Neural cell (in vitro differentiated cells): ENCODE data around the gene SLC6A9. TPM values are rescaled to one million over a fixed set of nuclear protein-coding genes. Genes with fewer than 3 reads are reported as not detected.
A peak's percentile ranks its signal among the peaks of the same experiment; 100 is the strongest.

Source experiments
- H2AFZ ChIP-seq: fragments of 200-600, 300-800 bp; sonication (generic), shearing (Covaris generic); 2 replicates; pipeline ENCODE4 v1.6.0; 2014; ENCODE audit warnings: low read depth, mild to moderate bottlenecking, antibody characterized with exemption, low read length, moderate library complexity
- H3F3A ChIP-seq: fragments of 200-600 bp; shearing (Covaris generic); 2 replicates; pipeline ENCODE4 v1.6.1; 2016; ENCODE audit warnings: mild to moderate bottlenecking, moderate library complexity, mixed read lengths, antibody characterized with exemption, low read length; ENCODE audit not compliant: insufficient read depth, poor library complexity, severe bottlenecking
- H3K27ac ChIP-seq: fragments of 200-600, 300-800 bp; sonication (generic), shearing (Covaris generic); 2 replicates; pipeline ENCODE4 v1.5.1; 2014; ENCODE audit warnings: mild to moderate bottlenecking, low read length, moderate library complexity
- H3K27me3 ChIP-seq: fragments of 300-800, 200-600 bp; sonication (generic), shearing (Covaris generic); 2 replicates; pipeline ENCODE4 v1.6.0; 2014; ENCODE audit warnings: mild to moderate bottlenecking, low read depth, low read length, moderate library complexity; ENCODE audit not compliant: insufficient read depth
- H3K36me3 ChIP-seq: fragments of 300-800, 200-600 bp; sonication (generic), shearing (Covaris generic); 2 replicates; pipeline ENCODE4 v1.5.1; 2014; ENCODE audit warnings: mild to moderate bottlenecking, antibody characterized with exemption, low read length, moderate library complexity; ENCODE audit not compliant: insufficient read depth
- H3K4me2 ChIP-seq: fragments of 300-800, 200-600 bp; sonication (generic), shearing (Covaris generic); 2 replicates; pipeline ENCODE4 v1.6.0; 2014; ENCODE audit warnings: mild to moderate bottlenecking, low read length
- H3K4me3 ChIP-seq: fragments of 300-800, 200-600 bp; sonication (generic), shearing (Covaris generic); 2 replicates; pipeline ENCODE4 v1.5.1; 2014; ENCODE audit warnings: mild to moderate bottlenecking, low read length, moderate library complexity
- H3K79me2 ChIP-seq: fragments of 200-600 bp; shearing (Covaris generic); replicated peaks from 2 replicates; pipeline ENCODE4 v1.6.0; 2014; ENCODE audit warnings: mild to moderate bottlenecking, low read length, moderate library complexity; ENCODE audit not compliant: insufficient read depth
- H3K9ac ChIP-seq: fragments of 300-800, 200-600 bp; sonication (generic), shearing (Covaris generic); 2 replicates; pipeline ENCODE4 v1.6.1; 2016; ENCODE audit warnings: mild to moderate bottlenecking, low read length, mixed read lengths
- H3K9me2 ChIP-seq: fragments of 200-600 bp; shearing (Covaris generic); 2 replicates; pipeline ENCODE4 v1.6.1; 2016; ENCODE audit warnings: mild to moderate bottlenecking, low read length, mixed read lengths; ENCODE audit not compliant: insufficient read depth
- H3K9me3 ChIP-seq: fragments of 200-600, 300-800 bp; sonication (generic), shearing (Covaris generic); 2 replicates; pipeline ENCODE4 v1.6.1; 2016; ENCODE audit warnings: mild to moderate bottlenecking, mixed run types, low read length, moderate library complexity, mixed read lengths
- H4K20me1 ChIP-seq: fragments of 200-600 bp; shearing (Covaris generic); 2 replicates; pipeline ENCODE4 v1.6.1; 2016; ENCODE audit warnings: mild to moderate bottlenecking, mixed run types; ENCODE audit not compliant: insufficient read depth
- EP300 ChIP-seq: fragments of 450-650 bp; conservative IDR thresholded peaks from 2 replicates; pipeline ENCODE4 v1.6.1; 2014; ENCODE audit warnings: antibody characterized with exemption, mild to moderate bottlenecking, moderate library complexity; ENCODE audit not compliant: poor library complexity, severe bottlenecking
- EZH2 ChIP-seq: fragments of 200-600, 300-800 bp; shearing (Covaris generic), sonication (generic); IDR thresholded peaks from 2 replicates; pipeline ENCODE4 v1.6.1; 2014; ENCODE audit warnings: antibody characterized with exemption, low read length, borderline replicate concordance, mild to moderate bottlenecking; ENCODE audit not compliant: insufficient read depth, poor library complexity, severe bottlenecking
- MXI1 ChIP-seq: fragments of 450-650 bp; conservative IDR thresholded peaks from 2 replicates; pipeline ENCODE4 v1.6.1; 2014; ENCODE audit warnings: antibody characterized with exemption, mild to moderate bottlenecking; ENCODE audit not compliant: poor library complexity, severe bottlenecking
- POLR2AphosphoS5 ChIP-seq: IDR thresholded peaks from 2 replicates; pipeline ENCODE4 v1.6.1; 2012
- RAD21 ChIP-seq: fragments of 450-650 bp; conservative IDR thresholded peaks from 2 replicates; pipeline ENCODE4 v1.6.1; 2014; ENCODE audit warnings: antibody characterized with exemption, mild to moderate bottlenecking, moderate library complexity
- SMC3 ChIP-seq: fragments of 450-650 bp; conservative IDR thresholded peaks from 2 replicates; pipeline ENCODE4 v1.6.1; 2014; ENCODE audit warnings: antibody characterized with exemption, mild to moderate bottlenecking, moderate library complexity; ENCODE audit not compliant: poor library complexity
- TAF1 ChIP-seq: IDR thresholded peaks from 2 replicates; pipeline ENCODE4 v1.6.1; 2012; ENCODE audit warnings: low read depth
- polyA plus RNA-seq: library from polyadenylated mRNA; depleted of rRNA; stranded (reverse); fragments of >200 nt; gene quantifications from 2 replicates; pipeline ENCODE4 v1.2.3, GENCODE V29; 2014
- TF ChIP-seq, protein P1 (sequence below): fragments of 450-650 bp; IDR thresholded peaks from 2 replicates; pipeline ENCODE4 v1.5.1; 2014; ENCODE audit warnings: antibody characterized with exemption, mild to moderate bottlenecking, moderate library complexity; ENCODE audit not compliant: poor library complexity, severe bottlenecking
- TF ChIP-seq, protein P2 (sequence below): IDR thresholded peaks from 2 replicates; pipeline ENCODE4 v1.6.1; 2012; ENCODE audit warnings: borderline replicate concordance

The SLC6A9 gene
- polyA plus RNA-seq, 1 donor from 2014 or later = 1.3 TPM

DNA sequence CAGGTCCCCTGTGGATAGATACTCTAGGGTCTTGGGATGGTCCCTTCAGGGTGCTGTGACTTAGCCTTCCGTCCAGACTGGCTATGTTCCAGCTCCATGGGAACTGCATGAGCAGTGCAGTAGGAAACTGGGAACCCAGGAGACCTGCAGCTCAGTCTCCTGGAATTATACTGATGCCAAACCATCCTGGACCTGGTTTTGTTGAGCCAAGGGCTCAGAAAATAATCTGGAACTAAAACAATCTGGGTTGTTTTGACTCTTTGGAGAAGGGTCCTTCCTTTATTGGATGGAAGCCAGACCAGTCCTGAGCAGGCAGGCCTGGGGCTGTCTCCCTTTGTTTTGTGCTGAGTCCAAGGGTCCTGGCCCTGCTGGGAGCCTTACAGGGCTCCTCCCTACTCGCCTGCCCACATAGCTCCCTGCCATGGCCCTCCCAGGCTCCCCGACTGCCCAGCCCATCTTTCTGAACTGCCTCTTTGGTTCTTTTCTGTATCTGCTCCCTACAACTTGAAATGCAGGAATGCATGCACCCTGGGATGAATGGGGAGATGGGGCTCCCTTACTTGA lies 83.3 kb downstream of the SLC6A9 start:
- H3K9ac ChIP-seq = peak overlapping the region; percentile 89
- no peak overlapping the region for H3K27ac ChIP-seq
- TF ChIP-seq EP300 = no peak
- no peak for TF ChIP-seq RAD21
- TF ChIP-seq, protein P1, sequence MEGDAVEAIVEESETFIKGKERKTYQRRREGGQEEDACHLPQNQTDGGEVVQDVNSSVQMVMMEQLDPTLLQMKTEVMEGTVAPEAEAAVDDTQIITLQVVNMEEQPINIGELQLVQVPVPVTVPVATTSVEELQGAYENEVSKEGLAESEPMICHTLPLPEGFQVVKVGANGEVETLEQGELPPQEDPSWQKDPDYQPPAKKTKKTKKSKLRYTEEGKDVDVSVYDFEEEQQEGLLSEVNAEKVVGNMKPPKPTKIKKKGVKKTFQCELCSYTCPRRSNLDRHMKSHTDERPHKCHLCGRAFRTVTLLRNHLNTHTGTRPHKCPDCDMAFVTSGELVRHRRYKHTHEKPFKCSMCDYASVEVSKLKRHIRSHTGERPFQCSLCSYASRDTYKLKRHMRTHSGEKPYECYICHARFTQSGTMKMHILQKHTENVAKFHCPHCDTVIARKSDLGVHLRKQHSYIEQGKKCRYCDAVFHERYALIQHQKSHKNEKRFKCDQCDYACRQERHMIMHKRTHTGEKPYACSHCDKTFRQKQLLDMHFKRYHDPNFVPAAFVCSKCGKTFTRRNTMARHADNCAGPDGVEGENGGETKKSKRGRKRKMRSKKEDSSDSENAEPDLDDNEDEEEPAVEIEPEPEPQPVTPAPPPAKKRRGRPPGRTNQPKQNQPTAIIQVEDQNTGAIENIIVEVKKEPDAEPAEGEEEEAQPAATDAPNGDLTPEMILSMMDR = no peak
- TF ChIP-seq, protein P2, sequence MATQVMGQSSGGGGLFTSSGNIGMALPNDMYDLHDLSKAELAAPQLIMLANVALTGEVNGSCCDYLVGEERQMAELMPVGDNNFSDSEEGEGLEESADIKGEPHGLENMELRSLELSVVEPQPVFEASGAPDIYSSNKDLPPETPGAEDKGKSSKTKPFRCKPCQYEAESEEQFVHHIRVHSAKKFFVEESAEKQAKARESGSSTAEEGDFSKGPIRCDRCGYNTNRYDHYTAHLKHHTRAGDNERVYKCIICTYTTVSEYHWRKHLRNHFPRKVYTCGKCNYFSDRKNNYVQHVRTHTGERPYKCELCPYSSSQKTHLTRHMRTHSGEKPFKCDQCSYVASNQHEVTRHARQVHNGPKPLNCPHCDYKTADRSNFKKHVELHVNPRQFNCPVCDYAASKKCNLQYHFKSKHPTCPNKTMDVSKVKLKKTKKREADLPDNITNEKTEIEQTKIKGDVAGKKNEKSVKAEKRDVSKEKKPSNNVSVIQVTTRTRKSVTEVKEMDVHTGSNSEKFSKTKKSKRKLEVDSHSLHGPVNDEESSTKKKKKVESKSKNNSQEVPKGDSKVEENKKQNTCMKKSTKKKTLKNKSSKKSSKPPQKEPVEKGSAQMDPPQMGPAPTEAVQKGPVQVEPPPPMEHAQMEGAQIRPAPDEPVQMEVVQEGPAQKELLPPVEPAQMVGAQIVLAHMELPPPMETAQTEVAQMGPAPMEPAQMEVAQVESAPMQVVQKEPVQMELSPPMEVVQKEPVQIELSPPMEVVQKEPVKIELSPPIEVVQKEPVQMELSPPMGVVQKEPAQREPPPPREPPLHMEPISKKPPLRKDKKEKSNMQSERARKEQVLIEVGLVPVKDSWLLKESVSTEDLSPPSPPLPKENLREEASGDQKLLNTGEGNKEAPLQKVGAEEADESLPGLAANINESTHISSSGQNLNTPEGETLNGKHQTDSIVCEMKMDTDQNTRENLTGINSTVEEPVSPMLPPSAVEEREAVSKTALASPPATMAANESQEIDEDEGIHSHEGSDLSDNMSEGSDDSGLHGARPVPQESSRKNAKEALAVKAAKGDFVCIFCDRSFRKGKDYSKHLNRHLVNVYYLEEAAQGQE = no peak
- no peak for TF ChIP-seq TAF1
- TF ChIP-seq SMC3 = no peak
- no peak for TF ChIP-seq EZH2
- TF ChIP-seq POLR2AphosphoS5 = no peak
- no peak for TF ChIP-seq MXI1

DNA sequence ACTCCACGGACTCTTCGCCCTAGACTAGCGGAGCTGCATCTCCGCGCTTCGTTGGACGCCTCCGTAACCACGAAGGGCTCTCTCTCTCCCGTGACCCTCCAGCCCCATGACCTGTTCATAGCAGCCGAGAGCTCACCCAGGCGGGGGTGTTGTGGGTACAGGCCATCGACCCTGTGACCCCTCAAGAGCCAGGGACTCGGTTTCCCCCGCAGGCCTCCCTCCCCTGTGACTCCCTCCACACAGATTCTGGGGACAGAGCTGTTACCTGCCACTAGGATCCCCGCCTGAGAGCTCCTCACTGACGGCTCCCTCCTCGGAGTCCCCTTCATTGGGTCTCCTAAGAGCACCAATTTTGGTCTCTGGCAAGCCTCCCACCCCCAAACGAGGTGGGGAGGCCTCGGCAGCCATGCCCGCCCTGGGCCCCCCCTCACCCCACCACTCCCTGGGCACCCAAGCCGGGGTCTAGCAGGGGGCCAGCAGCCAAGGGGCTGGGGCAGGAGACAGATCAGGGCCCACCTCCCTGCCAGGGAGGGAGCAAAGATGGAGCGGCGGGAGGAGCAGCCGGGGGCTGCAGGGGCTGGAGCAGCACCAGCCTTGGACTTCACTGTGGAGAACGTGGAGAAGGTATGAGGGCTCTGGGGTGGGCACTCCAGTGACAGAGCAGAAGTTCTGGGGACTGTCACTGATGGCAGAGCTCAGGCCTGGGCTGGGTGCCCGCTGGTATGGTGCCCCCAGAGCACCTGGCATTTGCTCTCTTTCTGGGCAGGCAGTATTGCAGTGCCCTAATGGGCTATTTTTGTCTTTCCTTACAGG lies 84.0 kb downstream of the SLC6A9 start:
- H4K20me1 ChIP-seq = no peaks in the 10 kb centered on the region
- H3K4me3 ChIP-seq = peak overlapping the region; percentile 78
- no peaks in the 10 kb centered on the region for H3K9me2 ChIP-seq
- no peaks in the 10 kb centered on the region for H3K27me3 ChIP-seq
- H3K9ac ChIP-seq = peak overlapping the region; percentile 89
- H3F3A ChIP-seq = no peaks in the 10 kb centered on the region
- H2AFZ ChIP-seq = peak overlapping the region; percentile 81
- no peaks in the 10 kb centered on the region for H3K36me3 ChIP-seq
- H3K27ac ChIP-seq = peak overlapping the region; percentile 74
- H3K79me2 ChIP-seq = peaks cover 37% of the 10 kb centered on the region
- TF ChIP-seq, protein P2 = peak; percentile 10
- TF ChIP-seq, protein P1 = no peak
- peak overlapping the region; percentile 97 for H3K4me2 ChIP-seq
- H3K9me3 ChIP-seq = no peaks in the 10 kb centered on the region

More for the DNA sequence above, 83.3 kb downstream of the SLC6A9 start:
- H3K36me3 ChIP-seq = no peaks in the 10 kb centered on the region
- H3K4me3 ChIP-seq = peak overlapping the region; percentile 78
- no peaks in the 10 kb centered on the region for H4K20me1 ChIP-seq
- no peaks in the 10 kb centered on the region for H3F3A ChIP-seq
- H3K79me2 ChIP-seq = peaks cover 37% of the 10 kb centered on the region
- H3K9me2 ChIP-seq = no peaks in the 10 kb centered on the region
- H3K9me3 ChIP-seq = no peaks in the 10 kb centered on the region
- peak overlapping the region; percentile 97 for H3K4me2 ChIP-seq
- H2AFZ ChIP-seq = no peak overlapping the region
- no peaks in the 10 kb centered on the region for H3K27me3 ChIP-seq
